Activated CD4-positive, alpha-beta T cell treated with anti-CD3 and anti-CD28 coated beads, Interleukin-2, amount 10 ng/mL, durations not matched to agents 7 days and 5 days (primary cell): ENCODE measurements around the gene SNCG. TPM values are rescaled to one million over a fixed set of nuclear protein-coding genes. Genes with fewer than 3 reads are reported as not detected.
"Not testable (repeated sequence)": the region's sequence is repeated elsewhere in the genome, so short reads cannot be mapped to it uniquely, and the experiment has no call there.

Source experiments
- CTCF ChIA-PET: fragments of 350-600 bp; sonication (Branson Sonifier 250); formaldehyde crosslinking; loops from one replicate; lab custom pipeline; 2021; ENCODE audit warnings: antibody characterized with exemption; lab: Charles Lee
- POLR2A ChIA-PET: fragments of 350-600 bp; sonication (Branson Sonifier 250); formaldehyde crosslinking; loops from one replicate; lab custom pipeline; 2021; ENCODE audit warnings: antibody characterized with exemption; lab: Charles Lee
- DNase-seq: peaks from one replicate; pipeline ENCODE4 v3.0.0-alpha.2; 2020
- H3K27ac Mint-ChIP-seq: one replicate; pipeline ENCODE4 v1.8.0; 2021; ENCODE audit warnings: mild to moderate bottlenecking, moderate library complexity, mixed read lengths
- H3K27me3 Mint-ChIP-seq: one replicate; pipeline ENCODE4 v1.8.0; 2021; ENCODE audit warnings: mixed read lengths
- H3K36me3 Mint-ChIP-seq: one replicate; pipeline ENCODE4 v1.8.0; 2021; ENCODE audit warnings: low read depth, mixed read lengths
- H3K4me1 Mint-ChIP-seq: one replicate; pipeline ENCODE4 v1.8.0; 2021; ENCODE audit warnings: mixed read lengths
- H3K4me3 Mint-ChIP-seq: one replicate; pipeline ENCODE4 v1.8.0; 2021; ENCODE audit warnings: mild to moderate bottlenecking, moderate library complexity, mixed read lengths
- H3K9me3 Mint-ChIP-seq: one replicate; pipeline ENCODE4 v1.8.0; 2021; ENCODE audit warnings: mixed read lengths
- total RNA-seq, 2 experiments: library from RNA; stranded (reverse); gene quantifications; one replicate each; pipeline ENCODE4 v1.2.3, GENCODE V29; 2021

SNCG gene
- total RNA-seq, 2 experiments from 2014 or later = not detected

GRCh38 chr10:87007124-87007523 lies 48.7 kb downstream of the SNCG start:
- H3K27me3 Mint-ChIP-seq, H3K9me3 Mint-ChIP-seq: not testable (repeated sequence)

DNA sequence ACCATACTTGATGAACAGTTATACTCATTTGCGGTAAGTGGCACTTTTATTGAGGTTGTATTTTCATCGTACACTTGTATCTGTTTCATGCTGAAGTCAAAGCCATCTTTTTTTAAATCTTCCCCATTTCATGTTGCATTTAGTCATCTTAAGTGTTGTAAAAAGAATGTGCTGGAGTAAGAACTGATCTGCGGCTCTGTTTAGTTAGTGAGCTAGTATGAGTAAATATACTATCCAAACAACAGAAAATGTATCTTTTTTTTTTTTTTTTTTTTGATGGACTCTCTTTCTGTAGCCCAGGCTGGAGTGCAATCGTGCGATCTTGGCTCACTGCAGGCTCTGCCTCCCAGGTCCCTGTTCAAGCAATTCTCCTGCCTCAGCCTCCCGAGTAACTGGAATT lies 49.3 kb downstream of the SNCG start:
- H3K27ac Mint-ChIP-seq, CTCF ChIA-PET, DNase-seq, H3K4me3 Mint-ChIP-seq, H3K9me3 Mint-ChIP-seq, H3K4me1 Mint-ChIP-seq, POLR2A ChIA-PET, H3K27me3 Mint-ChIP-seq, H3K36me3 Mint-ChIP-seq: not testable (repeated sequence)

More at GRCh38 chr10:87007124-87007523, 48.7 kb downstream of the SNCG start:
- H3K4me3 Mint-ChIP-seq, POLR2A ChIA-PET, H3K27ac Mint-ChIP-seq, DNase-seq, CTCF ChIA-PET, H3K36me3 Mint-ChIP-seq, H3K4me1 Mint-ChIP-seq: not testable (repeated sequence)

GRCh38 chr10:87008303-87008702 lies 49.9 kb downstream of the SNCG start:
- H3K4me1 Mint-ChIP-seq, H3K27ac Mint-ChIP-seq, H3K27me3 Mint-ChIP-seq, POLR2A ChIA-PET, H3K4me3 Mint-ChIP-seq, CTCF ChIA-PET, H3K36me3 Mint-ChIP-seq, H3K9me3 Mint-ChIP-seq, DNase-seq: not testable (repeated sequence)

- H3K27ac Mint-ChIP-seq, CTCF ChIA-PET, H3K4me3 Mint-ChIP-seq, H3K4me1 Mint-ChIP-seq, H3K36me3 Mint-ChIP-seq, H3K27me3 Mint-ChIP-seq, POLR2A ChIA-PET, DNase-seq, H3K9me3 Mint-ChIP-seq: not testable (repeated sequence)
Measured at GRCh38 chr10:87009134-87009696, 50.8 kb downstream of the SNCG start.

Other genes starting within 250 kb of the SNCG start
- gene BMPR1A, start 202.0 kb upstream of the SNCG start, total RNA-seq = 10 to 100 TPM in 1 of 2 experiments, 1 to 10 TPM in 1; 8.9 to 11.7 TPM
- gene MMRN2, start 984 bp upstream of the SNCG start, total RNA-seq = not detected
- not detected for gene ADIRF, start 9.9 kb downstream of the SNCG start, total RNA-seq
- gene FAM25A, start 61.7 kb downstream of the SNCG start, total RNA-seq = not detected
- gene GLUD1, start 136.2 kb downstream of the SNCG start, total RNA-seq = 100 to 1,000 TPM in 1 of 2 experiments, 10 to 100 TPM in 1; 99.5 to 100 TPM
- 10 to 100 TPM; 34.8 to 38.9 TPM for gene SHLD2, start 136.6 kb downstream of the SNCG start, total RNA-seq